IPS DF 6.9 (cell line): ENCODE measurements around the gene VAPA.

ENCODE experiments used
- DNase-seq: peaks from one replicate; pipeline ENCODE4 v3.0.0-alpha.2; 2013; ENCODE audit warnings: low read depth, low spot score
- H3K27ac ChIP-seq: one replicate; pipeline ENCODE4 v1.5.1; 2013; ENCODE audit warnings: low read length, control low read depth
- H3K27me3 ChIP-seq: 2 replicates; pipeline ENCODE4 v1.6.1; 2013; ENCODE audit warnings: mild to moderate bottlenecking, low read length; ENCODE audit not compliant: control insufficient read depth, insufficient read depth
- H3K36me3 ChIP-seq: 2 replicates; pipeline ENCODE4 v1.6.1; 2013; ENCODE audit warnings: low read length; ENCODE audit not compliant: control insufficient read depth, insufficient read depth
- H3K4me1 ChIP-seq: 2 replicates; pipeline ENCODE4 v1.6.1; 2013; ENCODE audit warnings: low read length; ENCODE audit not compliant: control insufficient read depth, insufficient read depth
- H3K4me3 ChIP-seq: 2 replicates; pipeline ENCODE4 v1.5.1; 2013; ENCODE audit warnings: mild to moderate bottlenecking, low read length
- H3K9me3 ChIP-seq: 2 replicates; pipeline ENCODE4 v1.6.1; 2013; ENCODE audit warnings: low read length, inconsistent platforms; ENCODE audit not compliant: control insufficient read depth, insufficient read depth
- WGBS: extraction: QIAGEN DNeasy Blood & Tissue Kit; methylation state at CpG from one replicate; pipeline ENCODE4 v1.1.7; 2013; ENCODE audit warnings: mixed read lengths, missing lambda C conversion rate; ENCODE audit not compliant: insufficient read length, insufficient coverage; 5-methylcytosine and 5-hydroxymethylcytosine counted together

VAPA gene, protein sequence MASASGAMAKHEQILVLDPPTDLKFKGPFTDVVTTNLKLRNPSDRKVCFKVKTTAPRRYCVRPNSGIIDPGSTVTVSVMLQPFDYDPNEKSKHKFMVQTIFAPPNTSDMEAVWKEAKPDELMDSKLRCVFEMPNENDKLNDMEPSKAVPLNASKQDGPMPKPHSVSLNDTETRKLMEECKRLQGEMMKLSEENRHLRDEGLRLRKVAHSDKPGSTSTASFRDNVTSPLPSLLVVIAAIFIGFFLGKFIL

DNA sequence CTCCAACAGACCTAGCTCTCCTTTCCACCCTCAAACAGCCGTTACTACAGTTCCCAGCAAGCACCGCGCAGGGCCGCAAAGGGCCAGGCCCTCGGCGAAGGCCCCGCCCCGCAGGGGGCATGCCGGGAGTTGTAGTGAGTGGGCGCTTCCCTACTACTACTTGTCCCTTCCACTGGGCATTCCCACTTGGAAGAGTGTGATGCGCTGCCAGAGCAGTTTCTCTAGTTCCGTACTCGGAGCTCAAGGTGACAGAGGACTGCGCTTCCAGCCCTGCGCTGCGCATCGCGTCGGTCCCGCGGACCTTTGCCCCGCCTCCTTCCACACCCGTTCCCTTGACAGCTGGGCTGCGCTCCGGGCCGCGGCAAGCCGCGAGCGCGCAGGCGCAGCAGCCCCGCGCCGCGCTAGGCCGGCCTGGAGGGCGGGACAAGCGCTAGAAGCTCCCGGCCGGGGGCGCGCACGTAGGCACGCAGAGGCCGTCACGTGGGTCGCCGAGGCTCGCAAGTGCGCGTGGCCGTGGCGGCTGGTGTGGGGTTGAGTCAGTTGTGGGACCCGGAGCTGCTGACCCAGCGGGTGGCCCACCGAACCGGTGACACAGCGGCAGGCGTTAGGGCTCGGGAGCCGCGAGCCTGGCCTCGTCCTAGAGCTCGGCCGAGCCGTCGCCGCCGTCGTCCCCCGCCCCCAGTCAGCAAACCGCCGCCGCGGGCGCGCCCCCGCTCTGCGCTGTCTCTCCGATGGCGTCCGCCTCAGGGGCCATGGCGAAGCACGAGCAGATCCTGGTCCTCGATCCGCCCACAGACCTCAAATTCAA lies at the start of gene VAPA:
VAPA (plus strand) TSS at position 491 of the 808 bp plus-strand sequence; CDS start at position 732, 241 bp downstream.
- no peaks in the 10 kb centered on the region for H3K36me3 ChIP-seq
- peak; percentile 88 for DNase-seq
- no peaks in the 10 kb centered on the region for H3K4me1 ChIP-seq
- no peak within 1 kb of the TSS for H3K27ac ChIP-seq
- no peaks in the 10 kb centered on the region for H3K27me3 ChIP-seq
- H3K4me3 ChIP-seq: peak within 1 kb of the TSS; percentile 90
- WGBS: no CpG with 5 or more reads among the region's 87 CpGs
- H3K9me3 ChIP-seq: no peaks in the 10 kb centered on the region

DNA sequence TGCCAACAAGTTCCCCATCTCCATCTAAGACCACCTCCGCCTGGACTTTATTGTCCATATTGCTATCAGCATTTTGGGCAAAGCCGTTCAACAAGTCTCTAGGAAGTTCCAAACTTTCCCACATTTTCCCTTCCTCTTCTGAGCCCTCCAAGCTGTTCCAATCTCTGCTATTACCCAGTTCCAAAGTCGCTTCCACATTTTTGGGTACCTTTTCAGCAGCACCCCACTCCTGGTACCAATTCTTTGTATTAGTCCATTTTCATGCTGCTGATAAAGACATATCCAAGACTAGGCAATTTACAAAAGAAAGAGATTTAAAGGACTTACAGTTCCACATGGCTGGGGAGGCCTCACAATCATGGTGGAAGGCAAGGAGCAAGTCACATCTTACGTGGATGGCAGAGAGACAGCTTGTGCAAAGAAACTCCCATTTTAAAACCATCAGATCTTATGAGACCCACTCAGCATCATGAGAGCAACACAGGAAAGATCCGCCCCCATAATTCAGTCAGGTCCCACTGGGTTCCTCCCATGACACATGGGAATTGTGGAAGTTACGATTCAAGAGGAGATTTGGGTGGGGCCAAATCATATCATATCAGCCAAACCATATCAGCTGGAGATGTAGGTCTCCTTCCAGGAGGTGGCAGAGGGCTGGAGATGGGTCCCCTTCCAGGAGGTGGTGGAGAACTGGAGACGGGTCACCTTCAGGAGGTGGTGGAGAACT lies 47.9 kb upstream of the VAPA start:
- Histone ChIP-seq H3K27ac (no peak overlapping the region), H3K36me3 (no peaks in the 10 kb centered on the region), H3K27me3 (no peaks in the 10 kb centered on the region), H3K9me3 (peaks cover 2% of the 10 kb centered on the region; the same call in 1 of the 2 replicates), H3K4me3 (no peak overlapping the region), H3K4me1 (peaks cover 1% of the 10 kb centered on the region; the same call in 1 of the 2 replicates)
- no CpG with 5 or more reads among the region's 7 CpGs for WGBS
- no peak for DNase-seq

DNA sequence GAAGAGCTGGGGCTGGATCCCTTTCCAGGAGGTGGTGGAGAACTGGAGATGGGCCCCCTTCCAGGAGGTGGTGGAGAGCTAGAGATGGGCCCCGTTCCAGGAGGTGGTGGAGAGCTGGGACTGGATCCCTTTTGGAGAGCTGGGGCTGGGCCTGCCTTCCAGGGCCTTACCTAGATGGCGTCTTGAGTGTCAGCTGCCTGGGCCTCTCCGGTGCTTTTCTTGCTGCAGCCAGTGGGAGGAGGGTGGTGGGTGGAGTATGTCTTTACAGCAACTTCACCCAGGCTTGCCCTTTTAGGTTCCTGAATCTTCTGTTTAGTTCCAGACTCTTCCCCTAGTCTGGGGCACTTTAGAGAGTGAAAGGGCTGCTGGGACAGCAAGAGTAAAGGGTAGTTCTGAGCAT lies 47.2 kb upstream of the VAPA start:
- Histone ChIP-seq H3K36me3 (no peaks in the 10 kb centered on the region), H3K9me3 (peaks cover 2% of the 10 kb centered on the region; the same call in 1 of the 2 replicates), H3K4me3 (no peak overlapping the region), H3K4me1 (peaks cover 1% of the 10 kb centered on the region; the same call in 1 of the 2 replicates), H3K27ac (no peak overlapping the region), H3K27me3 (no peaks in the 10 kb centered on the region)
- DNase-seq: no peak
- no CpG with 5 or more reads among the region's 3 CpGs for whole genome bisulfite sequencing

DNA sequence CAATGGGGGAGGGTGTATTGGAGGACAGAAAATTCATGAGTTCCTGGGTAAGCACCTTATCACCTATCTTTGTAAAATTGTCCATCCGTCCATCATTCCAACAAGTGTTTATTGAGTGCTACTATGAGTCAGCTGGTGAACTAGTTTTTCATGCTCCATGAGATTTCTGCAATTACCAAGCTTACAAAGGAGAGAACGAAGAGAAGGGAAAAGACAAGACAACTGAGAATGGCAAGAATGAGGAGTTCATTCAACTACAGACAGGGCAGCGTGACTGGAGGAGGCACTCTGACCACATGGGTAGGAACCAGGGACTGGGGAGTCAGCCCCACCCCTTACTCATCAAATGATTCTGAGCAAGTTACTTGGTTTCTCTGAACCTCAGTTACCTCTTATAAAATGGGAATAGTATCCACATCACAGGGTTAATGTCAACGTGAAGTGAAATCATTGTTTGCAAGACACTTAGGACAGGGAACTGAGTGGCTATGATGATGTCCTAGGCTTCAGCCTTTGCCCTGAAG lies 46.7 kb upstream of the VAPA start:
- Histone ChIP-seq H3K27ac (no peak overlapping the region), H3K27me3 (no peaks in the 10 kb centered on the region), H3K4me1 (peaks cover 1% of the 10 kb centered on the region; the same call in 1 of the 2 replicates), H3K9me3 (peaks cover 2% of the 10 kb centered on the region; the same call in 1 of the 2 replicates), H3K4me3 (no peak overlapping the region), H3K36me3 (no peaks in the 10 kb centered on the region)
- no CpG with 5 or more reads among the region's 4 CpGs for WGBS
- no peak for DNase-seq

DNA sequence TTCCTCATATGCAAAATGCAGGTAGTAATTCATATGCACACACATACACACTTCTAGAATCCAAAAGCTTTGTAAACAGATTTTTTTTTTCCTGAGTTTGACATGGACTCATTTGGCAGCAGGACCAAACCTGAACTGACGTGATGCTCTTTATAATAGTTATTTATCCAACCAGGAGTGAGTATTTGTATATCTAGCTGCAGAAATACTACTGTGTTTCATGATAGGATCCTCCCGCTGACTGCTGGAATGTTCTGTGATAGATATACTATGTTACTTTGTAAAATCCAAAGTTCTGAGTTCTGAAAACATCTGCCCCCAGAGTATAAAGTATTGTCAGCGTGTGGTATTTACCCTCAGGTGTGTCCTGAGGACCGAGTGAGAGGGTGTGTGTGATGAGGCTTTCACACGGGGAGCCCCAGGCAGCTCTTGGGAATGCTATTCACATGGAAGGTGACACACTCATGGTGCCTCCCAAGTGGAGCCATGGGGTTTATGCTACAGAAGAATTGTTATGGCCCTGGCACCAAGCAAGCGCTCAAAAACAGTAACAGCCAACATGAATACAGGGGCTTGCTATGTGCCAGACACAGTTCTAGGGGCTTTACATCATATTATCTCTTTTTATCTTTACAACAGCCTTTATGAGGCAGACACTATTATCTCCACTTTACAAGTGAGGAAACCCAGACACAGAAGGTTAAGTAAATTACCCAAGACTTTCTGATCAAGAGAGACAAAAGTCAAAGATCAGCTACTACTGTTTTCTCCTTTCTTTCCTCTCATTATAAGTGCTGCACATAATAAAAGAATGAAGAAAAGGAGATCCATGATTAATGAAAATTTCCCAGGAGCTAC lies 44.7 kb upstream of the VAPA start:
- H3K36me3 ChIP-seq: no peaks in the 10 kb centered on the region
- no peak overlapping the region for H3K27ac ChIP-seq
- no CpG with 5 or more reads among the region's 6 CpGs for WGBS
- DNase-seq: no peak
- peaks cover 2% of the 10 kb centered on the region; the same call in 1 of the 2 replicates for H3K9me3 ChIP-seq
- no peaks in the 10 kb centered on the region for H3K27me3 ChIP-seq
- peaks cover 1% of the 10 kb centered on the region for H3K4me1 ChIP-seq
- no peak overlapping the region for H3K4me3 ChIP-seq

DNA sequence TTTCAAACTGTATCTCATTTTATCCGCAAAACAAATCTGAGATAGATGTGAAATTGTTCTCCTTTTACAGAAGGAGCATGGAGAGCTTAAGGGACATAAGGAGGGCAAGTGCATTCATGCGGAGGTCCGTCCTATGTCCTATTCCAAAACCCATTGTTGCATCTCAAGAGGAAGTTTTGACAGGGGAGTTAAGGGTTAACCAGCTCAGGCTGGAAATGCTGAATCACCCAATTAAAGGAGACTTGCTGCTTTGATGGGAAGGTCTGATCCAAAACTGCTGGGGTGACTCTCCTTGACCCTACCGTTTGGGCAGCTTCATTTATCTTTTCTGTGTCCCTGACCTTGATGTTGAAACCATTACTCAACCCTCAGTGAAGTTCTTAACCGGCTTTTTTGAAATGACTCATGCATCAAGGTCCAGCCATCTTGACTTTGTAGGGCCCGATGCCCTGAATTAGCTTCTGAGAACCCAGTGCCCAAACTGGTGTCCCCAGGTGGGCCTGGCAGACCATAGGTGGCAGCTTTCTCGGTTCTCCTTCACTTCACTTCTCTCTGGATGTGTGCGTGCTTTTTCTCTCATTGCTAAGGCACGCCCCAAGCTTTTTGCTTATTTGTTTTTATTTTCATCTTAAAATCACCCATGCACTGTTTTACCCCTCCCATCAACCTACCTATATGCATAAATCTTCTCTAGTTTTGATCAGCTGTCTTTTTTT lies 43.9 kb upstream of the VAPA start:
- no CpG with 5 or more reads among the region's 9 CpGs for WGBS
- Histone ChIP-seq H3K36me3 (no peaks in the 10 kb centered on the region), H3K4me3 (no peak overlapping the region), H3K9me3 (peaks cover 2% of the 10 kb centered on the region; the same call in 1 of the 2 replicates), H3K27ac (no peak overlapping the region), H3K27me3 (no peaks in the 10 kb centered on the region), H3K4me1 (peaks cover 1% of the 10 kb centered on the region)
- DNase-seq: no peak

DNA sequence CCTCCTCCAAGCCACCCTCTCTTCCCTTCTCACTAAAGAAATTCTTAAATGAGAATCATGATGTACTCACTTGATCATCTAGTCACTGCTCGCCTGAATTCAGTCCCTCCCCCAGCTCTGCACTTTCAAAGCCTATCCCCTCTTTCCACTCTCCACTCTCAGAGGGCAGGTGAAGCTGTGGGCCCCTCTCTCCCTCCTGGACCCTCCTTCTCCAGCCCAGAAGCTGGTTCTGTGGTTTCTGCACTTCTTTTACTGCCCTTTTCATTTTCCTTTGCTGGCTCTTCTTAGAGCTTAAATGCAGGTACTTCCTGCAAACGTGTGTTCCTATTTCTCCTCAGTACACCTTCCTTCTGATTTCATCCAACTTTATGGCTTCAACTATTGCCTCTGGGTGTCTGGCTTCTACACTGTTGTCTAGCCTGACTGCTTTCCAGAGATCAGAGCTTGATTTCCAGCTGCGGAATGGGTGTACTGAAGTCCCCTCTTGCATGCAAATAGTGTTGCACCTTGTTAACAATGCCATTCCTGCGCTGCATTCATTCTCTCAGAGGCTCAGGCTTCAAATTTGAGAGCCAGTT lies 43.3 kb upstream of the VAPA start:
- no peak overlapping the region for H3K4me3 ChIP-seq
- no CpG with 5 or more reads among the region's 4 CpGs for WGBS
- peaks cover 2% of the 10 kb centered on the region; the same call in 1 of the 2 replicates for H3K9me3 ChIP-seq
- H3K27me3 ChIP-seq: no peaks in the 10 kb centered on the region
- H3K4me1 ChIP-seq: peaks cover 1% of the 10 kb centered on the region
- DNase-seq: no peak
- no peak overlapping the region for H3K27ac ChIP-seq
- no peaks in the 10 kb centered on the region for H3K36me3 ChIP-seq

DNA sequence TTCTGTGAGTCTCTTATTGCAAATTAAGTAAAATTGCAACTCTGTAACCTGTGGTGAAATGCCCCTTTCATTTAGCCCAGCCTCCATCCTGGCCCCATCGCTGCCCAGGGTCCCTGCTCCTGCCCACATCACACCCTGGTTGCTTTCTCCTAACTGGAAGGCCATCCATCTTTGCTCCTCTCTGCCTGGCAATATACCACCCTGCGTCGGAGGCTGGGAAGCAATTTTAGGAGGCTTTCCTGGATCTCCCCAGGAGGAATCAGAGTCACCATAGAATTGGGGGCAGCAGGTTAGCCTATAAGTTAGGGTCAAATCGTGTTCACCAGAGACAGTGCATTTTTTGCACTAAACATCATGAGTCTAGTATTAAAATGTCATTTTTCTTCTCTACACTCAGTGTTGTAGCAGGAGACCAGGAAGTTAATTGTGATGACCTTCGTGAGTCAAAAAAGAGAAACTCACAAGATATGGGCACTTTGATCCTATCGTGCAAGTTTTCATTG lies 42.5 kb upstream of the VAPA start:
- Histone ChIP-seq H3K4me1 (peaks cover 1% of the 10 kb centered on the region), H3K27me3 (no peaks in the 10 kb centered on the region), H3K27ac (no peak overlapping the region), H3K36me3 (no peaks in the 10 kb centered on the region), H3K4me3 (no peak overlapping the region), H3K9me3 (no peaks in the 10 kb centered on the region)
- WGBS: no CpG with 5 or more reads among the region's 6 CpGs
- no peak for DNase-seq

DNA sequence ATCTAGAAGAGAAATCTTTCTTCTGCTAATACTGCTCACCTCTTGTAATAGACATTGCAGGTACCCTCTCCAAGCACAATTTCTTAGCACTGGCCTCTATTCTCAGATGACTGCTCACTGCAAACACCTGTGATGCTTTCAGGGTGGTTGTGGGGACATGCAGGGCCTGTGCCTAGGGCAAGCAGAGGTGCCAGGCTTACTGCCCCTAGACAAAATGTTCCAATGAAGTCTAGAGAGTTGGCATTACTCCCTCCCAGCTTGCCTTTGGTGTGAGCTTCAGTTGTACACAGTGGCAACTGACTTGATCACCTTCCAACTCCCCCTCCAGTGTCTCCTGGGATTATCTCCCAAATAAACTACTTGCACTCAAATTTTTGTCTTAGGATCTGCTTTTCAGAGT lies 41.0 kb upstream of the VAPA start:
- Histone ChIP-seq H3K9me3 (no peaks in the 10 kb centered on the region), H3K36me3 (no peaks in the 10 kb centered on the region), H3K27me3 (no peaks in the 10 kb centered on the region), H3K4me3 (no peak overlapping the region), H3K4me1 (peaks cover 2% of the 10 kb centered on the region), H3K27ac (no peak overlapping the region)
- DNase-seq: no peak
